Measurements from ENCODE around the gene ANO7. TPM values are rescaled to one million over a fixed set of nuclear protein-coding genes. Genes with fewer than 3 reads are reported as not detected.

Gene ANO7
- total RNA-seq, 2 donors from 2014 or later, result 0.32 to 0.95 TPM

GRCh38 chr2:241219856-241220356 lies 31.4 kb downstream of the ANO7 start:
- DNase-seq (ENCODE audit: low spot score), result no peak
- intact Hi-C loops (cut with DNase I), result no loop called here

GRCh38 chr2:241223211-241224017 lies 34.9 kb downstream of the ANO7 start:
- DNase-seq (ENCODE audit: low spot score), result peak; percentile 71
- intact Hi-C loops (cut with DNase I), result no loop called here

- DNase-seq (ENCODE audit: low spot score), result peak; percentile 79
- intact Hi-C loops (cut with DNase I), result no loop called here
These were observed 35.8 kb downstream of the ANO7 start for GRCh38 chr2:241224018-241224850.

- intact Hi-C loops (cut with DNase I), result no loop called here
- peak; percentile 32 for DNase-seq (ENCODE audit: low spot score)
These were observed 36.5 kb downstream of the ANO7 start for GRCh38 chr2:241224851-241225438.

GRCh38 chr2:241225545-241225944 lies 37.1 kb downstream of the ANO7 start:
- DNase-seq (ENCODE audit: low spot score), result peak; percentile 76
- intact Hi-C loops (cut with DNase I), result no loop called here

- DNase-seq (ENCODE audit: low spot score), result peak; percentile 47
- intact Hi-C loops (cut with DNase I), result no loop called here
These were observed 37.5 kb downstream of the ANO7 start for GRCh38 chr2:241225983-241226382.

GRCh38 chr2:241226723-241227572 lies 38.5 kb downstream of the ANO7 start:
- intact Hi-C loops (cut with DNase I), result no loop called here
- DNase-seq (ENCODE audit: low spot score), result peak; percentile 71

GRCh38 chr2:241227594-241227993 lies 39.1 kb downstream of the ANO7 start:
- intact Hi-C loops (cut with DNase I), result no loop called here
- DNase-seq (ENCODE audit: low spot score), result no peak

GRCh38 chr2:241228081-241228859 lies 39.8 kb downstream of the ANO7 start:
- DNase-seq (ENCODE audit: low spot score), result no peak
- intact Hi-C loops (cut with DNase I), result no loop called here

- DNase-seq (ENCODE audit: low spot score), result no peak
These were observed 40.5 kb downstream of the ANO7 start for GRCh38 chr2:241228860-241229516.

GRCh38 chr2:241229563-241230401 lies 41.3 kb downstream of the ANO7 start:
- DNase-seq (ENCODE audit: low spot score), result no peak
- intact Hi-C loops (cut with DNase I), result no loop called here

More at GRCh38 chr2:241228860-241229516, 40.5 kb downstream of the ANO7 start:
- intact Hi-C loops (cut with DNase I), result no loop called here

- no peak for DNase-seq (ENCODE audit: low spot score)
- intact Hi-C loops (cut with DNase I), result no loop called here
These were observed 42.0 kb downstream of the ANO7 start for GRCh38 chr2:241230435-241230834.

GRCh38 chr2:241232736-241233575 lies 44.5 kb downstream of the ANO7 start:
- intact Hi-C loops (cut with DNase I), result no loop called here

GRCh38 chr2:241234066-241234790 lies 45.8 kb downstream of the ANO7 start:
- intact Hi-C loops (cut with DNase I), result no loop called here
- DNase-seq (ENCODE audit: low spot score), result peak; percentile 58

More at GRCh38 chr2:241232736-241233575, 44.5 kb downstream of the ANO7 start:
- DNase-seq (ENCODE audit: low spot score), result no peak
